Activated T-helper 2 cell treated with anti-CD3 and anti-CD28 coated beads, Interferon-gamma antibody, Interleukin-2, Interleukin-4, amounts not matched to agents 10 μg/mL and 5 μg/mL and 100 μg/mL, durations not matched to agents 14 hours and 24 hours and 36 hours (primary cell): Measurements from ENCODE around the gene CYP2R1. TPM values are rescaled to one million over a fixed set of nuclear protein-coding genes. Genes with fewer than 3 reads are reported as not detected.

Experiments used
- DNase-seq: peaks from one replicate; pipeline ENCODE4 v3.0.0; 2021; ENCODE audit warnings: low spot score
- H3K27ac Mint-ChIP-seq: one replicate; pipeline ENCODE4 v1.8.0; 2021; ENCODE audit warnings: mixed read lengths
- H3K27me3 Mint-ChIP-seq: one replicate; pipeline ENCODE4 v1.8.0; 2021; ENCODE audit warnings: low read depth, mixed read lengths
- H3K36me3 Mint-ChIP-seq: one replicate; pipeline ENCODE4 v1.8.0; 2021; ENCODE audit warnings: low read depth, mixed read lengths
- H3K4me1 Mint-ChIP-seq: one replicate; pipeline ENCODE4 v1.8.0; 2021; ENCODE audit warnings: low read depth, mixed read lengths
- H3K4me3 Mint-ChIP-seq: one replicate; pipeline ENCODE4 v1.8.0; 2021; ENCODE audit warnings: low read depth, mild to moderate bottlenecking, moderate library complexity, mixed read lengths
- H3K9me3 Mint-ChIP-seq: one replicate; pipeline ENCODE4 v1.8.0; 2021; ENCODE audit warnings: mixed read lengths
- intact Hi-C: fragments of 100-400 bp; cut with micrococcal nuclease; formaldehyde crosslinking; loops from one replicate; pipeline ENCODE4 v1.15.1; 2023
- total RNA-seq: library from RNA; stranded (reverse); gene quantifications from 2 replicates; pipeline ENCODE4 v1.2.3, GENCODE V29; 2022

CYP2R1 gene
- total RNA-seq, 1 donor from 2014 or later: 18.2 TPM

DNA sequence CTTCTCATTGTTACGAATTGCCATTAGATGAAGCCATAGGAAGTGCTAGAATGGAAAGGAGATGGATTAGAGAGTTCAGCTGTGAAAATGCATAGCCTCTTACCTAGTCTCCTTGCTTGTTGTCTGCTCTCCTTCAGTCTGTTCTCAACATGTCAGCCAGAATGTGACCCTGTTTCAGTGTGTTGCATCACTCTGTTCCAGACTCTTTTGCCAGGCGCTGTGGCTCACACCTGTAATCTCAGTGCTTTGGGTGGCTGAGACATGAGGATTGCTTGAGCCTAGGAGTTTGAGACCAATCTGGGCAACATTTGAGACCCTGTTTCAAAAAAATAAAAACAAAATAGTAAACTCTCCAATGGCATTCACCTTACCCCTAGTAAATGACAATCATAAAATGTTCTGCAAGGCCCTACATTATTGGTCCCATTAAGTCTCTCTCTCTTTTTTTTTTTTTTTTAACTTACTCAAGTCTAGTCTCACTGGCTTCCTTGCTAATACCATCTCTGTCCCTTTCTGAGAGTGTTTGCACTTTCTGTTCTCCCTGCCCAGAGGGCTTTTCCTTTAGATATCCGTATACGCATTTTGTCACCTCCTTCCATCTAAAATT is 39.4 kb downstream of the CYP2R1 start:
- peaks cover 84% of the 10 kb centered on the region for H3K36me3 Mint-ChIP-seq
- no peaks in the 10 kb centered on the region for H3K27me3 Mint-ChIP-seq
- H3K4me3 Mint-ChIP-seq: no peak overlapping the region
- no peak for DNase-seq
- peaks cover 22% of the 10 kb centered on the region for H3K9me3 Mint-ChIP-seq
- peaks cover 16% of the 10 kb centered on the region for H3K4me1 Mint-ChIP-seq
- H3K27ac Mint-ChIP-seq: no peak overlapping the region
- intact Hi-C loops: no loop called here

GRCh38 chr11:14842002-14842401 is 50.0 kb downstream of the CYP2R1 start:
- no peak overlapping the region for H3K27ac Mint-ChIP-seq
- H3K36me3 Mint-ChIP-seq: peaks cover 77% of the 10 kb centered on the region
- no peaks in the 10 kb centered on the region for H3K4me1 Mint-ChIP-seq
- no peak overlapping the region for H3K4me3 Mint-ChIP-seq
- no peaks in the 10 kb centered on the region for H3K27me3 Mint-ChIP-seq
- no peak for DNase-seq
- peaks cover 20% of the 10 kb centered on the region for H3K9me3 Mint-ChIP-seq
- intact Hi-C loops: no loop called here

GRCh38 chr11:14835496-14836492 is 56.2 kb downstream of the CYP2R1 start:
- intact Hi-C loops: no loop called here
- H3K36me3 Mint-ChIP-seq: peaks cover 70% of the 10 kb centered on the region
- no peak overlapping the region for H3K4me3 Mint-ChIP-seq
- DNase-seq: no peak
- no peaks in the 10 kb centered on the region for H3K27me3 Mint-ChIP-seq
- no peak overlapping the region for H3K27ac Mint-ChIP-seq
- H3K9me3 Mint-ChIP-seq: peaks cover 4% of the 10 kb centered on the region
- H3K4me1 Mint-ChIP-seq: peaks cover 2% of the 10 kb centered on the region

Other genes with a start within 250 kb of the CYP2R1 start
- 58.8 and 62.1 TPM in 2 replicates for gene PDE3B, start 248.4 kb downstream of the CYP2R1 start, total RNA-seq
- gene CALCA, start 80.1 kb upstream of the CYP2R1 start, total RNA-seq: not detected in 2 replicates
- 0.73 and 0.90 TPM in 2 replicates for gene CALCB, start 181.4 kb upstream of the CYP2R1 start, total RNA-seq
- 0.34 TPM in 1 of 2 replicates, not detected in the other for gene INSC, start 222.7 kb upstream of the CYP2R1 start, total RNA-seq